ENCODE data around the gene CASKIN1.
"Not testable (repeated sequence)": the region's sequence is repeated elsewhere in the genome, so short reads cannot be mapped to it uniquely, and the experiment has no call there.

CASKIN1 gene

GRCh38 chr16:2129251-2129650 is 67.2 kb downstream of the CASKIN1 start:
- not testable (repeated sequence) for H3K36me3 ChIP-seq (ENCODE audit: insufficient read depth); H2AFZ ChIP-seq (ENCODE audit: low read depth); H3K27me3 ChIP-seq (ENCODE audit: insufficient read depth, low read depth); H4K20me1 ChIP-seq (ENCODE audit: insufficient read depth); H3K4me3 ChIP-seq (IDR thresholded peaks at IDR 0.05; ENCODE audit: insufficient read depth, low read depth, low read length)
- H3K27ac ChIP-seq, result peak overlapping the region; percentile 89
- peaks cover 13% of the 10 kb centered on the region for H3K79me2 ChIP-seq (ENCODE audit: insufficient read depth, low read depth)
- peak overlapping the region; percentile 85 for H3K4me2 ChIP-seq
- H3K4me1 ChIP-seq (ENCODE audit: low read depth, poor library complexity, severe bottlenecking), result peaks cover 22% of the 10 kb centered on the region
- H3K9ac ChIP-seq, result peak overlapping the region; percentile 57; the same call in 1 of the 2 replicates

DNA sequence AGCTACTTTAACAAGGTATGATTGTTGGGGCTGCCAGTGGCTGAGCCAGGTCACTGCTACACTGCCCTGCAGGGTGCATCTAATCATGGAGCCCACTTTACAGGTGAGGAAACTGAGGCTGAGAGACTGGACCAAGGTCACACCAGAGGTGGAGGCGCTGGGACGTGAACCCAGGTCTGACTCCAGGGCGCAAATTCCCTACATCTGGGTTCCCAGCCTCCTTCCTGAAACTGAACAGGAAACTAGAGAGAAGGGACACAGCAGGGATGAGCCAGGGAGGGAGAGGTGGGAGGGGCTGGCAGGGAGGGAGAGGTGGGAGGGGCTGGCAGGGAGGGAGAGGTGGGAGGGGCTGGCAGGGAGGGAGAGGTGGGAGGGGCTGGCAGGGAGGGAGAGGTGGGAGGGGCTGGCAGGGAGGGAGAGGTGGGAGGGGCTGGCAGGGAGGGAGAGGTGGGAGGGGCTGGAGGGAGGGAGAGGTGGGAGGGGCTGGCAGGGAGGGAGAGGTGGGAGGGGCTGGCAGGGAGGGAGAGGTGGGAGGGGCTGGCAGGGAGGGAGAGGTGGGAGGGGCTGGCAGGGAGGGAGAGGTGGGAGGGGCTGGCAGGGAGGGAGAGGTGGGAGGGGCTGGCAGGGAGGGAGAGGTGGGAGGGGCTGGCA is 68.7 kb downstream of the CASKIN1 start:
- H3K36me3 ChIP-seq (ENCODE audit: insufficient read depth); H3K27me3 ChIP-seq (ENCODE audit: insufficient read depth, low read depth); H3K9ac ChIP-seq; H3K4me3 ChIP-seq (IDR thresholded peaks at IDR 0.05; ENCODE audit: insufficient read depth, low read depth, low read length); H2AFZ ChIP-seq (ENCODE audit: low read depth); H4K20me1 ChIP-seq (ENCODE audit: insufficient read depth); H3K27ac ChIP-seq; H3K4me2 ChIP-seq: not testable (repeated sequence)
- Histone ChIP-seq H3K4me1 (ENCODE audit: low read depth, poor library complexity, severe bottlenecking) (peaks cover 22% of the 10 kb centered on the region), H3K79me2 (ENCODE audit: insufficient read depth, low read depth) (peaks cover 13% of the 10 kb centered on the region)

Data from KMS-11 (cell line).